Stomach (tissue), 4 donors: ENCODE data around the gene RNU2-63P.

Experiments
- CTCF ChIP-seq, 7 experiments: fragments of 450-650 bp in 4 of 7; fragments of 200-600 bp in 3 of 7; sonication (generic) in 3 of 7; IDR thresholded peaks; one replicate each; pipeline ENCODE4 v1.5.1; 2016 to 2019; ENCODE audit warnings: antibody characterized with exemption in 7 of 7, control low read depth in 2 of 7, mild to moderate bottlenecking in 1 of 7
- EP300 ChIP-seq: sonication (generic); formaldehyde crosslinking; IDR thresholded peaks from one replicate; pipeline ENCODE4 v1.6.1; 2017; ENCODE audit warnings: antibody characterized with exemption
- POLR2A ChIP-seq, 4 donors: fragments of 450-650 bp; IDR thresholded peaks; one replicate each; pipeline ENCODE4 v1.6.1; 2016; ENCODE audit warnings: antibody characterized with exemption in 4 of 4, control low read depth in 2 of 4, mild to moderate bottlenecking in 1 of 4, moderate library complexity in 1 of 4
- POLR2AphosphoS5 ChIP-seq, 3 donors: sonication (generic); formaldehyde crosslinking; IDR thresholded peaks; one replicate each; pipeline ENCODE4 v1.6.1; 2016; ENCODE audit warnings: antibody characterized with exemption in 3 of 3

GRCh38 chr2:88019985-88020384 lies 3.6 kb upstream of the RNU2-63P start:
- no peak for TF ChIP-seq CTCF (IDR thresholded peaks at IDR 0.05)
- TF ChIP-seq POLR2A (IDR thresholded peaks at IDR 0.05): no peak
- no peak for TF ChIP-seq POLR2AphosphoS5 (IDR thresholded peaks at IDR 0.05)
- no peak for TF ChIP-seq EP300
